HL-60/S4 treated with retinoic acid at 250 ng/mL for 4 days and 3 days (cell line): ENCODE results near the gene NHS.

Source experiments
- in situ Hi-C: fragments of 300-500 bp; cut with MboI; formaldehyde crosslinking; loops from 2 replicates; pipeline ENCODE4 v1.7.0; 2022; ENCODE audit warnings: low sequenced_read_pairs

NHS gene

DNA sequence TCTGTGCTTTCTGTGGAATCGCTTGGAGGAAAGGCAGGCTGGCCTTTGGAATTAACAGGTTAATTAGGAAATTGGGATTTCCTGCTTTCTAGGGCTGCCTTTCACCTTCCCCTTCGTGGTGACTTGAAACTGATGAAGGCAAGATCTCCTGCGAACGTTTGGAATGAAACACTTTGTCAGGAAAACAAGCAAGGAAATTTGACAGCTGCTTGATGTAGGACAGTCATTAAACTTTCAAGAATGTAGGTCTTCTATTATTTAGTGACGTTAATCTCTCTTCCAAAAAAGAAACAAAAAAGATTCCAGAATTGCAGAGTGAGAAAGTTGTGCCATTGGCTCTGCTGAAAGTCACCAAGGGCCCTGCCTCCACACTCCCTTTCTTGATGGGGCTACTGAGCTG lies 206.6 kb downstream of the NHS start:
- in situ Hi-C loops = no loop called here

- in situ Hi-C loops = no loop called here
These were observed 209.3 kb downstream of the NHS start for GRCh38 chrX:17584248-17584681.

- in situ Hi-C loops = no loop called here
These were observed 210.0 kb downstream of the NHS start for GRCh38 chrX:17585006-17585405.

DNA sequence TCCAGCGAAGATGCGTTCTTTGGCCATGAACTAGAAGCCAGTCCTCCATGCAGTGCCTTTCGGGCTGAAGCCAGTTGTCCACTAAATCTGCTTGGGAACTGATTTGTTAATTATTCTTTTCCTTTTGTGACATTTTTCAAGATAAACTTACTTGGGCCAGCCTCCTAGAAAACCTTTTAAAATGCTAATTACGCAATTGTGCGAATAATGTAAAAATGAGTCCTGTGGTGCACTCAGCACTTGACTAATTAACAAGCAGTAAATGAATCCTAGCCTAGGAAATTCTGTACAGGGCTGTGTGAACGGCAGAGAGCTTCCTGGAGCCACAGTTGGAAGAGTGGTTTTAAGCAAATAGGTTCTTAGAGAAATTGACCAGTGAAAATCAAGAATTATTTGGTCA lies 212.4 kb downstream of the NHS start:
- in situ Hi-C loops = no loop called here

- in situ Hi-C loops = no loop called here
These were observed 213.3 kb downstream of the NHS start for GRCh38 chrX:17588303-17588702.

DNA sequence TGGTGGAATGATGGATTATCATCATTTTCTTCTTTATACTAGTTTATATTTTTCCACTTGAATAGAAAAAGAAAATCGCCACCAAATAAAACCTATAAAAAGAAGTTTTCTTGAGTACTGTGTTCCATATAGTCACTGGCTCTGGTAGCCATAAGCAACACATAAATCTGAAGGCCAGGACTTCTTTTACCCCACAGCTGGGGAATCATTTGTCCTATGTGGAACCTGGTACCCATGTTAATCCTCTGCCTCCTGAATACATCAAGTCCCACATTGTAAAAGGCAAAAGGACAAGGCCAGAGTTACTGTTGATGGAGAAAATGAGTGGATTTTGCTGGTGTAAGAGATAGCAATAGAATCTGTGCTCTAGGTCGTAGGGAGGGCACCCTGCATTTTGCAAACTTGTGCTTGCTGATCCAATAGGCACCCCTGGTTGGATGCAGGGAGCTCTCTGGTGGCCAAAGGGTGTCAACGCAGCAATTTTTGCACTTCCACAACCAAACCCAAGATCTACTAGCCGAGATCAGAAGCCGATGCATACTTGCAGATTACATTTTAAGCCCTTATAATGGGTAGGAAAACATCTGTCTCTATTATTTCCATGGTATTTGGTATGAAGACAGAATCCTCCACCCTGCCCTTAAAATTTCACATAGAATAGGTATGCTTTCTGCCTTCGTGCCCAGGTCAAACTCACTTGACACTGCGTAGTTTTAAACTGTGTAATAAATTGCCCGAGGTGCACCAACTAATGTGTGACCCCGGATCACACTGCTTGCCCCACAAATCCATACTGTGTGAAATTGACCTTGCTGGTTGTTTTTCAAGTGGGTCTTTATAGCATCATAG lies 216.1 kb downstream of the NHS start:
- in situ Hi-C loops = no loop called here

- in situ Hi-C loops = no loop called here
These were observed 216.7 kb downstream of the NHS start for GRCh38 chrX:17591741-17592110.

DNA sequence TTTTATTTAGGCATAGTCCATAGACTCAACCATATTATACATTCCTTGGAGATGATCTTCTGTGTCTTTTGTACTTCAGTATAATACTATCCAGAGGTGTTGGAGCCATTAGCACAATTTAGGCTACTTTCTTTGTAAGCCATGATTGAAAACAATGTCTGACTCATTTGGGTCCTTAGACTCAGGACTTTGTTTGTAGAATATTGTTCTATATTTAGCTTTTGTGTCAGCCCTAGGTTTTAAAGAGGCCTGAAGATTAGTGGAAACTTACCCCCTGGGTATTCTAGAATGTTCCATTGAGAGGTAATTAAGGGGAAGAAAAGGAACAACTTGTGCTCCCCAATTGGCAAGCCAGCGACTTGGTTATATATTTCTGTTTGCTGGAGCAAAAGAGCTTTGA lies 217.1 kb downstream of the NHS start:
- in situ Hi-C loops = no loop called here

- in situ Hi-C loops = no loop called here
These were observed 219.7 kb downstream of the NHS start for GRCh38 chrX:17594693-17595092.

DNA sequence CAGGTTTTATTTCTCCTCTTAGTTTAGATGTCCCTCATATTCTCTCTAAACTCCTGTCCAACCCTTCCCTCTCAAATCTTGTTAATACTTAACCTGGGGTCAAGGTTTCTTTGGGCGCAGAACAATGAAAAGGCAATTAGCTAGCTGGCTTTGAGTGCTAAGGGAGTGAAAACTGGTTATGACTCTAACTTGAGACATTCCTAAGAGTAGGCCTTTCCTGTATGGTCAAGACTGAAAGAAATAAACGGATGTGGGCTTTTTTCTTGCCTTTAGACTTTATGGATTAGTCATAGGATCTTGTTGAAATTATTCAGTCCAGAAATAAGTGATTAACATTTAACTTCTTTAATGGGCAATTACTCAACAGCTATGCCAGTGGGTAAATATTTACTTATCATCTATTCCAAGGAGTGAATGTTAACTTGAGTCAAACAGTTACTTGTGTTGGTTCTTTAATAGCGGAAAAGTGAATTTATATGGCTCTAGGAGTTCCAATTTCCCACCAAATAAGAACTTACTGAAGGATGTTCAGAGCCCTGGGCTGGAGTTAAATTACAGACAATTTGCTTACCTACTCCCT lies 220.5 kb downstream of the NHS start:
- in situ Hi-C loops = no loop called here

DNA sequence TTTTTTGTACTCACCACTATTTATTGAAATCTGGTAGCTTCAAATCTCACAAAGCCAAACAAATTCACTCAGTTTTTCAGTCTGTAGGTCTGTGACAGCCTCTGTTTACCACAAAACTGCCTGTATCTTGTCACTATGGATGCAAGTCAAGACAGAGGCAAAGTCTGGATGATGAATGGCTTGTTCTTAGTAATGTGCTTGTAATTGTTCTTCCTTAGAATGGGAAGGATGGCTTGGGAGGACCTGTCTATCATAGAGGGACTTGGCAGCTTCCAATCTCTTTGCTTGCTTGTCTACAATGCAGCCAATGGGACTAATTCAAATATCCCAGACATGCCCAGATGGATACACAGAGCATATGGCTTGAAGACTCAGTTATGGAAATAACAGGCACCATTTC lies 221.1 kb downstream of the NHS start:
- in situ Hi-C loops = no loop called here

GRCh38 chrX:17596546-17597205 lies 221.7 kb downstream of the NHS start:
- in situ Hi-C loops = no loop called here

DNA sequence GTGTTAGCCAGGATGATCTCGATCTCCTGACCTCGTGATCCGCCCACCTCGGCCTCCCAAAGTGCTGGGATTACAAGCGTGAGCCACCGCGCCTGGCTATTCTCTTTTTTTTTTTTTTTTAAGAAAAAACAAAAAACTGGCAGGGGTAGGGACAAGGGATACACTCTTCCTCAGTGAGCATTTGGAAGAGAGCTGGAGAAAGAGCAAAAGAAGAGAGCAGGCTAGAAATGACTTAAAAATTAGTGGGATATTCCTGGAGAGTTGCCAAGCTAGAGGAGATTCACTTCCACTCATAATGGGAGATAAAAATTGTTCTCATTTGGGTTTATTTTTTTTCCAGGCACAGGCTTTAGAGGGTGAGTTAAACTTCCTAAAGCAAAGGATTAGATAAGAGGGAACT lies 222.3 kb downstream of the NHS start:
- in situ Hi-C loops = no loop called here

- in situ Hi-C loops = no loop called here
These were observed 222.9 kb downstream of the NHS start for GRCh38 chrX:17597836-17598439.

DNA sequence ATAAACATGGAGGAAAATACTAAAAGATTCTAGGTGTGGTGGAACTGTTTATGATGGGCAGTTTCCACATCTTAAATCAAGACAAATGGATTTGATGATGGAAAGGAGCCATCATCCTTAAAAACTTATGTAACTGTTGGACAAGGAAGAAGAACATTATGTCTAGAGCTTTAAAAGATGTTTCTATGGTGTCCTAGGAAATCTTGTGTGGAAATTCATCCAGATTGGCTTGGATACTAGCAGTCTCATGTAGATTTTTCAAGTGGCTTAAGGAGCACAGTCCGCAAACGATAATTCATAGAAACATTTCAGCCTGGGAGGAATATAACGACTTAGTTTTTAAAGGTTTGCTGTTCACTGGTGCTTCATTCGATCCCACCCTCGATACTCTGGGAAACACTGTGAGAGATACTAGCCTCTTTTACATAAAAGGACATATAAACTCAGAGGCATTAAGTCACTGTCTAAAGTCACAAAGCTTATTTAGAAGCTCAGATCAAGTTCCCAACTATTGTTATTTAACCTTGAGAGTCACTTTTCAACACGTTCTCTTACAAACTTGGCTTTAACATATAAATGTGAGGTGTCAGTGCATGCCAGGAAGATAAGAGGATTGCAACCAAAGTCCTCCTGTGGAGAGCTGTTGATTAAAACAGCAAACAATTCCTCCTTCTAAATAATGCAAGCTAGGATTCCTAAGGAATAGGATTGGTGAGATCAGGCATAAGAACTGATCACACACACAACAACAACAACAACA lies 226.6 kb downstream of the NHS start:
- in situ Hi-C loops = no loop called here

DNA sequence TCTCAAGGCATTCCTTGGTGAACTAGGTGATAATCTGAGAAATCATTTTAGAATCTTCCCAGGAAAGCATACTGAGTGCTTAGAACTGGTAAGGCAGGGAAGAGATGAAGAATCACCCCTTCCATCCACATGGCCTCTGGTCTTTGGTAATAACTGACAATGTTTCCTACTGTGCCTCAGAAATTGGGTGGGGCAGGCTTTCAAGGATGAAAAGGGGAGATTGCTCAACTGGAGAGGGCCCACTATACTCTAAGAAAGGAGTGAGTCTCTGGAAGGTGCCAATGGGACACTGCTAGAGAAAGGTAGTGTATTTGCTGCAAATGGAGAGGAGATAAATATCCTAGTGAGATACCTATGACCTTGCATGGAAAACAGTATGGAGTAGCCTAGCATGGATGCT lies 227.2 kb downstream of the NHS start:
- in situ Hi-C loops = no loop called here

DNA sequence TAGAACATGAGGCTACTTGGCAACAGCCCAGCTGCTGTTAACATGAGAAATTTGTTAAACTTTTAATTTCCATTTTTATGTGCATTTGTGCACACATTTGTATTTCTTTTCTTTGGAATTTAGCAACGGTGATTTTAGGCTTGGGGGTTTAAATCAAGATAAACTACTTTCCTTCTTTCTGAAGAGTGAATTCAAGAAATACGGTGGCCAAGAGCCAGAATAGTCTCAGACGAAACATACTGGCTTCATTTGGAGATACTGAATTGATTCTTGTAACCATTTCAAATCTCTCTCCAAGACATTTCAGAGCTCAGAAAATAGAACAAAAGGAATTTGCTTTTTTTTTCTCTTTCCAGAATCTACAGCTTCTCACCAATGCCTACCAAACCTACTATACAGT lies 228.2 kb downstream of the NHS start:
- in situ Hi-C loops = no loop called here

- in situ Hi-C loops = no loop called here
These were observed 230.7 kb downstream of the NHS start for GRCh38 chrX:17605676-17606075.

- in situ Hi-C loops = no loop called here
These were observed 231.2 kb downstream of the NHS start for GRCh38 chrX:17606231-17606630.

GRCh38 chrX:17608888-17609287 lies 233.9 kb downstream of the NHS start:
- in situ Hi-C loops = no loop called here

DNA sequence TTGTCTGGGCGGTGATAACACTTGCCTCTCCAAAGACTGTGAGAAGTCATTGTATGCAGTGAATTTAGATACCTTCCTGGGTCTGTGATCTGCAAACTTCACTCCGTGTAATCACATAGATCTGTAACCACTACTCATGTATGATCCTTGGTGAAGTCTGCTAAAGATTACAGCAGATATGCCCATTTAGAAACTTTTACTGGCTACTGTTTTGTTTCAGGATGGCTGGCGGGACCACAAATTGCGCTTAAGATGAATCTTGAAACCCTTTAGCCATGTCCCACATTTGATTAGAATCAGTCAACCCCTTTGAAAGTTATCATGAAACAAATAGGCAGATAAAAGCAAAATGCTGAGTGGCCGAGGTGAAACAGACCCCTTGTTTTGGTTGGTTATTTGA lies 235.8 kb downstream of the NHS start:
- in situ Hi-C loops = no loop called here
